Kasumi-1 (cell line): ENCODE data around the gene LUC7L.
"Not testable (repeated sequence)": the region's sequence is repeated elsewhere in the genome, so short reads cannot be mapped to it uniquely, and the experiment has no call there.

Experiments
- DNase-seq, 2 experiments: peaks; one replicate each; lab custom pipeline; 2025; lab: John Stamatoyannopoulos, UW

LUC7L gene

DNA sequence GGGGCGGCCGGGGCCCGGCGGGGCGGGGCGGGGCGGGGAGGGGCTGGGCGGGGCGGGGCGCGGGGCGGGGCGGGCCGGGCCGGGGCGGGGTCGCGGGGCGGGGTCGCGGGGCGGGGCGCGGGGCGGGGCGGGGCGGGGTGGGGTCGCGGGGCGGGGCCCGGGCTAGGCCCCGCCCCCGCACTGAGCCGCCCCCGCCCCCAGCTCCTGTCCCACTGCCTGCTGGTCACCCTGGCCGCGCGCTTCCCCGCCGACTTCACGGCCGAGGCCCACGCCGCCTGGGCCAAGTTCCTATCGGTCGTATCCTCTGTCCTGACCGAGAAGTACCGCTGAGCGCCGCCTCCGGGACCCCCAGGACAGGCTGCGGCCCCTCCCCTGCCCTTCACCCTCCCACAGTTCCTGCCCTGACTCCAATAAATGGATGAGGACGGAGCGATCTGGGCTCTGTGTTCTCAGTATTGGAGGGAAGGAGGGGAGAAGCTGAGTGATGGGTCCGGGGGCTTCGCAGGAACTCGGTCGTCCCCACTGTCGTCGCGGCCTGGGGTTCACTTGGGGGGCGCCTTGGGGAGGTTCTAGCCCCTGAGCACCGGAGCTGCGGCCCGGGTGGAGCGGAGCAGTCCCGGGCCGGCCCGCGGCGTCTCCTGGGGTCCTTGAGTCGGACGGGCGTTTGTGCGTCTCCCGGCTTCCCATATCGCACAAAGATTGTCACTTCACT is 64.3 kb downstream of the LUC7L start:
- no peak for DNase-seq

GRCh38 chr16:164134-164823 is 65.0 kb downstream of the LUC7L start:
- not testable (repeated sequence) for DNase-seq

DNA sequence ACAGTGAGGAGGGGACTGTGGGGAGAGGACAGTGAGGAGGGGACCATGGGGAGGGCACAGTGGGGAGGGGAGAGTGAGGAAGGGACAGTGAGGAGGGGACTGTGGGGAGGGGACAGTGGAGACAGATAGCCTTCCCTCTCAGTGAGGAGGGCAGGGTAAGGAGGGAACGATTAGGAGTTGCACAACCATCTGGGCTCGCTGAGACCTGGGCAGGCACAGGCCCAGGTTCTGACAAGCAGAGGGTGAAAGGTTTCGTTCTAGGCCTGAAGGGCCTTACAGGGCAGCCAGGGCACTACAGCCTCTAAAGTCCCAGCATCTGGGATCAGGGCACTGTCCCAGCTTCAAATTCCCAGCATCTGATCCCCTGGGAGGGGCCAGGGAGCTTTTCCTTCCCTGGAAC is 65.6 kb downstream of the LUC7L start:
- DNase-seq = not testable (repeated sequence)

GRCh38 chr16:163139-163538 is 66.1 kb downstream of the LUC7L start:
- DNase-seq = not testable (repeated sequence)

DNA sequence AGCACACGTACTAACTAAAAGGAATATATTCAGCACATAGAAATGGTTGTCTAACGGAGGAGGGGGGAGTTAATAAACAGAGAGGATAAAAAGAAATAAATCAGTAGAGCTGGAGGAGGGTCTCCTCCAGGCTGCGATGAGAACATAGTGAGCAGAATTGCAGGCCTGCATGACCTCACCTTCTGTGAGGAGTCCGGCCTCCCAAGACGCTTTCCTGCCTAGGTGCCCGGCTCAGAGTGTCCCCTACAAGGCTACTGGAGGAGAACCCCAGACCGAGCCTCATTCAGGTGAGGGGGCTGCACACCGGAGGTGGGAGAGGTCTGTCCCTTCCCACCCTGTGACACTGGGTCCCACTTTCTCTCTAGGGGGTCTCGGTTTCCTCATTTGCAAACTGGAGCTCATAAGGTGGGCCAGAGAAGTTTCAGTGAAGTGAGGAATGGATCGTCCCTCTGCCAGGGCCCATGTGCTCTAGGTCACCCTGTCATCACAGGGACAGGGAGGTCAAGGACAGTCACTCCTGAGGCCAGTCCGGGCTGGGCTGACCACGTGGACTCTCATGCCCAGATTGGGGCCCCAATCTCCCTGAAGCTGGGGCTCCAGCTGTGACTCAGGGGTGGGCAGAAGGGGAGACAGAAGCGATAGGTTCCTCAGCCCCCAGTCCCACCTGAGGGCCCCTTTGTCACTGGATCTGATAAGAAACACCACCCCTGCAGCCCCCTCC is 66.8 kb downstream of the LUC7L start:
- no peak for DNase-seq

DNA sequence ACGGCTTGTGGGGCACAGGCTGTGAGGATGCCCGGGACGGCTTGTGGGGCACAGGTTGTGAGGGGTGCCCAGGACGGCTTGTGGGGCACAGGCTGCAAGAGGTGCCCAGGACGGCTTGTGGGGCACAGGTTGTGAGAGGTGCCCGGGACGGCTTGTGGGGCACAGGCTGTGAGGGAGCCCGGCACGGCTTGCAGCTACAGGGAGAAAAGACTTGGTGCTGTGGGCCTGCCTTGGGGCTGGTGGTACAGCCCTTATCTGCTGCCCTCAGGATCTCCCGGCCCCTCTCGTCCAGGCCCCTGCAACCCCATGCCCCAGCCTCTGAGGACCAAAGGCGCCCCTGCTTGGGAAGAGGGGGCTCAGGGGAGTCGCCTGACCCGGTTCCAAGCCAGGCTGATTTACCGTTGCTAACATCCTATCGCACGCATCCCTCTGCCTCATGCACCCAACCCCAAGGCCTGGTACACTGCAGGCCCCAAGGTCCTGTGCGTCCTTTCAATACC is 68.5 kb downstream of the LUC7L start:
- DNase-seq = no peak

DNA sequence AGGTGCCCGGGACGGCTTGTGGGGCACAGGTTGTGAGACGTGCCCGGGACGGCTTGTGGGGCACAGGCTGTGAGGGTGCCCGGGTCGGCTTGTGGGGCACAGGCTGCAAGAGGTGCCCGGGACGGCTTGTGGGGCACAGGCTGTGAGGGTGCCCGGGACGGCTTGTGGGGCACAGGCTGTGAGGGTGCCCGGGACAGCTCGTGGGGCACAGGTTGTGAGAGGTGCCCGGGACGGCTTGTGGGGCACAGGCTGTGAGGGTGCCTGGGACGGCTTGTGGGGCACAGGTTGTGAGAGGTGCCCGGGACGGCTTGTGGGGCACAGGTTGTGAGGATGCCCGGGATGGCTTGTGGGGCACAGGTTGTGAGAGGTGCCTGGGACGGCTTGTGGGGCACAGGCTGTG is 69.0 kb downstream of the LUC7L start:
- DNase-seq = not testable (repeated sequence)

DNA sequence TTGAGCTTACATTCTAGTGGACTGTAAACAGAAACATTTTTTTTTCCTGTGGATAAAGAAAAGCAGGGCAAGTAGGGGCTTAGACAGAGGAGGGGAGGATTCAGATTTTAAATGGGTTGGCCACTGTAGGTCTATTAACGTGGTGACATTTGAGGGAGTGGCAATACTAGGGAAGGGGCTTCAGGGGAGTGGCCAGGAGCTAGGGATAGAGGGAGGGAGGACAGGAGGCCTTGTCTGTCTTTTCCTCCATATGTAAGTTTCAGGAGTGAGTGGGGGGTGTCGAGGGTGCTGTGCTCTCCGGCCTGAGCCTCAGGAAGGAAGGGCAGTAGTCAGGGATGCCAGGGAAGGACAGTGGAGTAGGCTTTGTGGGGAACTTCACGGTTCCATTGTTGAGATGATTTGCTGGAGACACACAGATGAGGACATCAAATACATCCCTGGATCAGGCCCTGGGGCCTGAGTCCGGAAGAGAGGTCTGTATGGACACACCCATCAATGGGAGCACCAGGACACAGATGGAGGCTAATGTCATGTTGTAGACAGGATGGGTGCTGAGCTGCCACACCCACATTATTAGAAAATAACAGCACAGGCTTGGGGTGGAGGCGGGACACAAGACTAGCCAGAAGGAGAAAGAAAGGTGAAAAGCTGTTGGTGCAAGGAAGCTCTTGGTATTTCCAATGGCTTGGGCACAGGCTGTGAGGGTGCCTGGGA is 70.0 kb downstream of the LUC7L start:
- no peak for DNase-seq

GRCh38 chr16:155031-155398 is 74.2 kb downstream of the LUC7L start:
- no peak for DNase-seq

GRCh38 chr16:154217-155030 is 74.8 kb downstream of the LUC7L start:
- no peak for DNase-seq

DNA sequence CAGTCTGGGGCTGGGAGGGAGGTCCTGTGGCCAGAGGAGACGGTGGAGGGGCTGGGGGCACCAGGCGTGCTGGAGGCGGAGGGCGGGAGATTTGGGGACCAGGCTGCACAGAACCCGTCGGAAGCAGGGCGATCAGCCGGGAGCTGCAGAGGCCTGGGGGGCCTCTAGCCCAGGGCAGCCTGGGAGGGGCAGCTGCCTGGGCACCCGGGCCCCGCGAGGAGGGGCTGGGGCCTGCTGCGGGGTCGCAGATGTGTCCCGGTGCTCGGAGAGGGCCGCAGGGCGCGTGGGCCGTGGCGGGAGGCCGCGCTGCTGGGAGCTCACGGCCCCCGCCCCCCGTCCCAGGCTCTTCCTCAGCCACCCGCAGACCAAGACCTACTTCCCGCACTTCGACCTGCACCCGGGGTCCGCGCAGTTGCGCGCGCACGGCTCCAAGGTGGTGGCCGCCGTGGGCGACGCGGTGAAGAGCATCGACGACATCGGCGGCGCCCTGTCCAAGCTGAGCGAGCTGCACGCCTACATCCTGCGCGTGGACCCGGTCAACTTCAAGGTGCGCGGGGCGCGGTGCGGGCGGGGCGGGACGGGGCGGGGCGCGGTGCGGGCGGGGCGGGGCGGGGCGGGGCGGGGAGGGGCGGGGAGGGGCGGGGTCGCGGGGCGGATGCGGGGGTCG is 75.6 kb downstream of the LUC7L start:
- not testable (repeated sequence) for DNase-seq

DNA sequence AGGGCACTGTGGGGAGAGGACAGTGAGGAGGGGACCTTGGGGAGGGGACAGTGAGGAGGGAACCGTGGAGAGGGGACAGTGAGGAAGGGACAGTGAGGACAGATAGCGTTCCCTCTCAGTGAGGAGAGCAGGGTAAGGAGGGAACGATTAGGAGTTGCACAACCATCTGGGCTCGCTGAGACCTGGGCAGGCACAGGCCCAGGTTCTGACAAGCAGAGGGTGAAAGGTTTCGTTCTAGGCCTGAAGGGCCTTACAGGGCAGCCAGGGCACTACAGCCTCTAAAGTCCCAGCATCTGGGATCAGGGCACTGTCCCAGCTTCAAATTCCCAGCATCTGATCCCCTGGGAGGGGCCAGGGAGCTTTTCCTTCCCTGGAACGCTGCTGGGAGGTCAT is 76.1 kb downstream of the LUC7L start:
- DNase-seq = not testable (repeated sequence)

DNA sequence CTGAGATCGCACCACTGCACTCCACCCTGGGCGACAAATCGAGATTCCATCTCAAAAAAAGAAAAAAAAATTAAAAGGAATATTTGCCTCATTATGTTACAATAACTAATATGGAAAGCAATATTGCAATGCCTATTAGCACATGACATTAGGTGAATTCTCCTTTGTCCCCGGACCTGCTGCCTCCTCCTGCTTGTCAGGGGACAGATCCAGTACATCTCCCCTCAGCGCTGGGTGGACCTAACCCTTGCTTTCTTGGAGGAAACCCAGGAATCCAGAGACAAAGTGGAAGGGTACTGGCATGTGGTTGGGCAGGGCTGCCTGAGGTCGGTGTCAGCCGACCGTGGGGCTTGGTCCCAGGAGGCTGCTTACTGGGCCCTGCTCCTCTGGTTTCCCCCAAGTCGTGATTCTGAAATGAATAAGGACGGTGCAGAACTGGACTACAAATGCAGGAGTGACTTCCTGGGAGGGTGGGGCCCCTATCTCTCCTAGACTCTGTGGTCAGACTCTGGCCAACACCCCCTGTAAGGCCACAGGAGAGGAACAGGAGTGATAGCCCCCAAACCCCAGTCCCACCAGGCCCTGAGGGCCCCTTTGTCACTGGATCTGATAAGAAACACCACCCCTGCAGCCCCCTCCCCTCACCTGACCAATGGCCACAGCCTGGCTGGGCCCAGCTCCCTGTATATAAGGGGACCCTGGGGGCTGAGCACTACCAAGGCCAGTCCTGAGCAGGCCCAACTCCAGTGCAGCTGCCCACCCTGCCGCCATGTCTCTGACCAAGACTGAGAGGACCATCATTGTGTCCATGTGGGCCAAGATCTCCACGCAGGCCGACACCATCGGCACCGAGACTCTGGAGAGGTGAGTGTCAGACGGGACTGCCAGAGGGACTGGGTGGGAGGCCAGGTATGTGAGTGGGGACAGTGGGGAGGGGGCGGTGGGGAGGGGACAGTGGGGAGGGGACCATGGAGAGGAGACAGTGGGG is 76.8 kb downstream of the LUC7L start, which contains the start of gene HBZ:
Gene HBZ, plus strand, starts transcription at position 504 of the 988 bp plus-strand sequence. Its CDS starts 266 bp downstream, at position 770.
- no peak for DNase-seq

DNA sequence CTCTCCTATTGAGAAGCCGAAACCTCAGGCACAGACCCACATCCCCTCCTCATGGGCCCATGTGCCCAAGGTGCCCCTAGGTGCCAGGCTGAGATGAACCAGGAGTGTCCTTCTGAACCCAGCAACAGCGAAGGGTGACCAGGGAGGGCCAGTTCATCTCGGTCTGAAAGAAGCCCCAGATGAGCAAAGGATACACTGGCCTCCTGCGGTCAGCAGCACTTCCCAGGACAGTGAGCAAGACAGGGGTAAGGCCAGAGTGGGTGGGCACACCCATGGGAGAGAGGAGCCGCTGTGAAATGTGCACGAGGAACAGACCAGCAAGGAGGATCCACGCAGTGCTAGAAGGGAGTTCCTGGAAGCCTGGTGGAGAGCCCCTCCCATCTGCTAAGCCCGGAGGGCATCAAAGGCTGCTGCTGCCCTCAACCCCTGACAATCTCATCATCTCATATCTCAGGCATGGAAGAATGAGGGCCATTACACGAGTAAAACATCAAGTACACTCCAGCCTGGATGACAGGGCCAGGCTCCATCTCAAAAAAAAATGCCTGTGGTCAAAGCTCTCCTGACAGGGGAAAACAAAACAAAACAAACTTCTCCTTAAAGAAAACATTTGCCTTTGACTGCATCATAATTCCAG is 80.1 kb downstream of the LUC7L start:
- DNase-seq = no peak

- DNase-seq = no peak
Measured at GRCh38 chr16:146646-147045, 82.6 kb downstream of the LUC7L start.

GRCh38 chr16:144797-145252 is 84.4 kb downstream of the LUC7L start:
- DNase-seq = no peak

- DNase-seq = no peak
Measured at GRCh38 chr16:143456-143855, 85.8 kb downstream of the LUC7L start.

DNA sequence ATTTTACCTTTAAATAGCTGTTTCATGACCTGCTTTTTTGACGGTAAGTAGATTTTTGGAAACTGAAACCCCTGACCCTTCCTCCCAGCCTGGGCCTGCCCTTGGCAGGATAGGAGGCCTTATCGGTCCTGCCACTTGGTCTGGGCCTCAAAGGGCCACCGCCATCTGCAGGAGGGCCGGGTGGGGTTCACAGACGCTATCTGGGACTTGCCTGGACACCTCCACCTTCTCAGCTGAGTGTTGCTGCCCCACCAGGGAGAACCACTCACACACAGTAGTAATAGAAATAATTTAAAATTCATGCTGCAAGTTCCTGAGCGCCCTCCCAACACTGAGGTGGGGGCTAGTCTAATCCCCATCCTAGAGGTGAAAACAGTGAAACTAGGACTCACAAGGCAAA is 86.2 kb downstream of the LUC7L start:
- DNase-seq = no peak
